HG03139 (cell line): ENCODE results near the gene MTNR1A.

ENCODE experiments used
- ATAC-seq: cut with Tn5 transposase; IDR thresholded peaks from one replicate; pipeline ENCODE4 v1.9.1; 2021; ENCODE audit not compliant: unreplicated experiment

MTNR1A gene

DNA sequence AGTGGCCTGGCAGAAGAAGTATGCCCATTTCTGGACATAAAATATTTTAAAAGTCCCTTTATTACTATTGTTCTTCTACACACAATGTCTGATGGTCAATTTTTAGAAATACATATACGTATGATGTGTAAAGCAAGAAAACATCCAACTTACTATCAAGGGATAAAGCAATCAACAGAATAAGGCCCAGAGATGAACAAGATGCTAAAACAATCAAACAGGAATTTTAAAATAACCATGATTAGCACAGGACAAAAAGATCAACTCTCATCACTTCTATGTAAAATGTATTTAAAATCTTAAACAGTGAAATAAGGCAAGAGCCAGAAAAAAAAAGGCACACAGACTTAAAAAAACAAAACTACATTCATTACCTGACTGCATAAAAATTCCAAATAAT, 60.9 kb downstream of the MTNR1A start:
- no peak for ATAC-seq

DNA sequence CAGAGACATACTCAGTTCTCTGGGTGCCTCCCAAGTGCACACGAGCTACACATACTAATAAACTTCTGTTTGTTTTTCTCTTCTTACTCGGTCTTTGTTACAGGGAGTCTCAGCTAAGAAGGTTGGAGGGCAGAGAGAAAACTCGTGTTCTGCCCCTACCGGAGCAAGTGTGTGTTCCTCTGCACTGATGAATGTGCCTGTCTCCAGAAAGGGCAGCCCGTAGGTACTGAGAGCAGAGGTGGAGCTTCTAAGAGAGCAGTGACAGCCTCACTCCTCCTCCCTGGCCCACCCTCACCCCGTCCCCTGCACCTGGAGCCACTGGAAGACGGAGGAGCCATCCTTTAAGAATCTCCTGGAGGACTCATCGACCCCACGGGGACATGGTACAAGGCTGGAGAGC, 67.6 kb downstream of the MTNR1A start:
- no peak for ATAC-seq

DNA sequence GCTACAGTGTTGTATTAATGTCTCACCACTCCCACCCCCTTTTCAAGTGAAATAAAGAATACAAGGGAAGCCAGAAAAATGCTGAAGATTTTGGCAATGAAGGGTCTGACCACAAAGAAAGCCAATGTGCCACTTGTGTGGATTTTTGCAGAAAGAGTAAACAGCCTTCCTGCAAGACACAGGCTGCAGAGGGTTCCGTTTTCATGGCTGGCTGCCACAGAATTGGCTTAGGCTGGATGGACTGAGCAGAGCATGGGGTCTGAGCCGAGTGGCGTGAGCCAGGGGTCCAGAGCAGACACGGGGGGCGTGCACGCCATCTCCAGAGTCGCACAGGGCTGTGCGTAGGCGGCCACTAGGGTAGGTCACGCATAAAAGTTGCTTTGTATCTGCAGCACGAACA, 69.2 kb downstream of the MTNR1A start:
- ATAC-seq: no peak

DNA sequence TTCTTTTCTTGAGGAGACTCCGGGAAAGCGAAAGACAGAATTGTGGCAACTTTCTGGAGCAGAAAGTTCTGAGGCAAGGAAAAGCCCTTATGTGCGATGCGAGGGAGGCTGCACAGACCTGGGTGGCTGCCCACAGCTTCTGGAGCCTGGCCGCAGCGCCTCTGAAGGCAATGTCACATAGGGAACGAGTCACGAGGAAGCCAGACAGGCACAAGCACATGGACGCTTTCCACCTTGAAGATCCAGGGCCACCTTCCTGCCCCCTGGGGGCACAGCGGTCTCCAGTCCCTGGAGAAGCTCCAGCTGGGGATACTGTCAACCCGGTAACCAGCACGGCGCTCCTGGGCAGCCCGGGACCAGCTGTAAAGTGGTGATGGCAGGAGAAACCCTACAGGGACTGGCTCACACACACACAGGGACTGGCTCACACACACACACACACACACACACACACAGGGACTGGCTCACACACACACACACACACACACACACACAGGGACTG, 69.8 kb downstream of the MTNR1A start:
- no peak for ATAC-seq

DNA sequence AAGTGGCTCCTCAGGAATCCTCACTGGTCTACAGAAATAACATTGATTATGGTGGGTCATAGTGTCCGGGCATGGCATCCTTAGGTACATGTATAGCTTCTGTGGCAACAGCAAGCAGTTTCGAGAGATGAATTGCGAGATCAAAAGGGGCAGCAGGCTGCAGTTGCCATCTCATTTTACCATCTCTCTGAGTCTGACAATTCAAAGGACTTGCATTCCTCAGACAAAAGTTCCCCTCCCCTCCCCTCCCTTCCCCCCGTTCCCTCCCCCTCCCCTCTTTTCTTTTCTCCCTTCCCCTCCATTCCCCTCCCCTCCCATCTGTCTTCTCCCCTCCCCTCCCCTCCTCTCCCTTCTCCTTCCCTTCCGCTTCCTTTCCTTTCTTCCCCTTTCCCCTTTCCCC, 70.2 kb downstream of the MTNR1A start:
- ATAC-seq: no peak

DNA sequence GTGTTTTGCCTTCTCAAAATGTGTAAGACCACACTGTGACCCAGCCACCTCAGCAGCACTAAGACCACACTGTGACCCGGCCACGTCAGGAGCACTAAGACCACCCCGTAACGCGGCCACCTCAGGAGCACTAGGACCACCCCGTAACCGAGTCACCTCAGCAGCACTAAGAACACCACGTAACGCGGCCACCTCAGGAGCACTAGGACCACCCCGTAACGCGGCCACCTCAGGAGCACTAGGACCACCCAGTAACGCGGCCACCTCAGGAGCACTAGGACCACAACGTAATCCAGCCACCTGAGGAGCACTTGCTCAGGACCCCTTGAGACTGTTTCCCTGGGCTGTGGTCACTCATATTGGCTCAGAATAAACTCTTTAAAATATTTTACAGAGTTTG, 71.7 kb downstream of the MTNR1A start:
- ATAC-seq: no peak
